ENCODE measurements around the gene NINL.
A peak's percentile ranks its signal among the peaks of the same experiment; 100 is the strongest.

Gene NINL

GRCh38 chr20:25468126-25469075, 116.9 kb downstream of the NINL start:
- no peak overlapping the region for H3K27ac Mint-ChIP-seq
- H3K4me1 Mint-ChIP-seq: no peaks in the 10 kb centered on the region
- ATAC-seq (no peak), DNase-seq (ENCODE audit: low spot score in 2 of 2) (no peak)
- H3K9me3 Mint-ChIP-seq: no peaks in the 10 kb centered on the region
- no peak overlapping the region for H3K4me3 Mint-ChIP-seq
- no peaks in the 10 kb centered on the region for H3K36me3 Mint-ChIP-seq

DNA sequence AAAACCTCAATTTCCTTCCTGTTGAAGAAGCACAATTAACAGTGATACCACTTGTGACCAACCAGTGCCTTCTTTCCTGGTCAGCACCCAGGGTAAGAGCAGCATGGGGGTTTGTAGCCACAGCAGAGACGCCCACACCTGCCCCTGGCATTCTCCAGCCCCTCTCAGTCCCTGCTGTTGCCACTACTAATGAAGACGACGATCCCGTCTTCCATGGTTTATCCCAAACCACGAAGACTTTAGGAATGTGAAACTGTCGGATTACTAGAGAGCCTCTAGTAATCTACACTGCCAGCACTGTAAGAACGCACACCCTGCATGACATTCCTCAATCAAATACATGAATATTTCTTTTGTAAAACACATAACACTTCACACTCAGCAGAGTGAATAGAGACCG, 117.9 kb downstream of the NINL start:
- ATAC-seq: no peak
- Mint-ChIP-seq H3K27ac (no peak overlapping the region), H3K4me1 (no peaks in the 10 kb centered on the region), H3K4me3 (no peak overlapping the region), H3K9me3 (no peaks in the 10 kb centered on the region), H3K36me3 (no peaks in the 10 kb centered on the region)
- DNase-seq (ENCODE audit: low spot score in 2 of 2): no peak

DNA sequence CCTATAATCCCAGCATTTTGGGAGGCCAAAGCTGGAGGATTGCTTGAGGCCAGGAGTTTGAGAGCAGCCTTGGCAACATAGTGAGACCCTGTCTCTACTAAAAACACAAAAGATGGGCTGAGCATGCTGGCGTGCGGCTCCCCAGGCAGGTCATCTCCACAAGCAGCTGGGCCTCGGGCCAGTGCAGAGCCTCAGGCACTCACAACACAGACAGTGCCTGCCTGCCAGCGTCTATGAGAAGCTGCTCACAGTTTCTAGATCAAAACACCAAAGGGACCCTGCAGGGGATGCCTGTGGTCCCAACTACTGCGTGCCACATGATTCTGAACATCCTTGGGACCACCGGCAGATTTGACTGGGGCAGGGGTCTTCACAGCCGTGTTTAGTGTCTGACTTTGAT, 118.5 kb downstream of the NINL start:
- no peak for DNase-seq (ENCODE audit: low spot score in 2 of 2)
- Mint-ChIP-seq H3K27ac (no peak overlapping the region), H3K9me3 (no peaks in the 10 kb centered on the region), H3K4me3 (no peak overlapping the region), H3K4me1 (no peaks in the 10 kb centered on the region), H3K36me3 (no peaks in the 10 kb centered on the region)
- ATAC-seq: no peak

DNA sequence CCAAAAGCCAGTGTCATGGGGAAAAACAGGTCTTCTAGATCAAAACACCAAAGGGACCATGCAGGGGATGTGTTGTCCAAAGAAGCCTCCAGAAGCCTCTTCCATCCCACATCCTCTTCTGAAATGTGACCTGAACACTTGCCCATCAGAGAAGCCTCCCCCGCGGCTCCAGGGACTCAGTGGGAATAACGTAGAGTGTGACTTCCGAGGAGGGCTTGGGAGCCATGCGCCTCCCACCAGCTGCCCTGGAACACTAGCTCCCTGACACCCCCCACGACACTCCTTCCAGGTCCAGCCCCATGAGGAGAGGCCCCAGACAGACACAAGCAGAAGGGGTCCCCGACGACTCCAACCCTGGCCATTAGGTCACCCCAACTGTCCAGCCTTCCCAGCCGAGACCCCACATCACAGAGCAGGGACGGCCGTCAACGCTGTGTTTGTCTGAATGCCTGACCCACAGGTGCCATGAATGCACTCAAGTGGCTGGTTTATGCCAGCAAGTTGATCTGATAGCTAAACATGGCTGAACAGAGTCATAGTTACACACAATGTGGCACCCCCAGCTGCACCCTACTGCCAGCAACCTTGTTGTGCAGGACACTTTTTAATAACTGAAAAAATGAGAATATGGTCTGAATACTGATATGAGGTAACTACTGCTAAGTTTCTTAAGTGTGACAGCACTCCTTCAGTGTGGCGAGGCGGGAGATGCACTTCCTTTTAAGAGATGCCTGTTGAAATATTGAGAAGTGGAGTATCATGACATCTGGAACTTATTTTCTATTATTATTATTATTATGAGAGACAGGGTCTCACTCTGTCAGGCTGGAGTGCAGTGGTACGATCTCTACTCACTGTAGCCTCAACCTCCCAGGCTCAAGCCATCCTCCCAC, 119.8 kb downstream of the NINL start:
- Mint-ChIP-seq H3K9me3 (no peaks in the 10 kb centered on the region), H3K27ac (no peak overlapping the region), H3K4me3 (no peak overlapping the region), H3K4me1 (no peaks in the 10 kb centered on the region), H3K36me3 (no peaks in the 10 kb centered on the region)
- no peak for DNase-seq (ENCODE audit: low spot score in 2 of 2)
- no peak for ATAC-seq

DNA sequence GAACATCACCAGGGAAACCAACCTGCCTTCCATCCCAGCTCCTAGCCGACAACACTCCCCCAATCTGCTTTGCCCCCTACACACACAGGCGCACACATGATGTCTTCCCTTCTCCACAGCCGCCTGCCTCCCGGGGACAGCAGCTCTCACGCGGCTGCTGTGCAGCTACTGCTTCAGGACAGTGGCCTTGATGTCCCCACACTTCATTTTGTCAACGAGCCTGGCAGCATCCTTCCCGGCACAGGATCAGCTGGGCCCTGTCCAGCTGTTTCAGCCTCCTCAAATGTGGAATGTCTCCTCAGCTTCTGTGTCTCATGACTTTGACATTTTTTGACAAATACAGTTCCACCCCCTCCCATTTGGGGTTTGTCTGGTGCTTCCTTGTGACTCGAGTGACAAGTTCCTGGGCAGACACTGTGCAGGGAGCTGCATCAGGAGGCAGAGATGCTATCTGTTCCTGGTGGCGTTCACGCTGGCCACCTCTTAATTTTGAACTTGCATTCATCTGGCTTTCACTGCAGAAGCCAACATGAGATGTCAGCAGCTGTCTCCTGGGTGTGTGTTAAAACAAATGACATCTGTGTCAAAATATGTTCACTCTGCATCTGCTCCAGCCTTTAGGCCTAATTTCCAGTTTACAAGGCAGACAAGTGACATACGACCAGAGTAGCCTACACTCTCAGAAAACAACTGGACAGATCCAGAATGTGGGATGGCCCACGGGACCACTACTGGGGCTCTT, 120.7 kb downstream of the NINL start:
- Mint-ChIP-seq H3K27ac (no peak overlapping the region), H3K4me3 (no peak overlapping the region), H3K9me3 (no peaks in the 10 kb centered on the region), H3K4me1 (no peaks in the 10 kb centered on the region), H3K36me3 (no peaks in the 10 kb centered on the region)
- DNase-seq (ENCODE audit: low spot score in 2 of 2) (no peak), ATAC-seq (no peak)

GRCh38 chr20:25461786-25462545, 123.4 kb downstream of the NINL start:
- Mint-ChIP-seq H3K36me3 (no peaks in the 10 kb centered on the region), H3K9me3 (no peaks in the 10 kb centered on the region), H3K27ac (no peak overlapping the region)

GRCh38 chr20:25461281-25461650, 124.1 kb downstream of the NINL start:
- H3K27ac Mint-ChIP-seq: no peak overlapping the region
- H3K4me3 Mint-ChIP-seq: no peak overlapping the region
- no peaks in the 10 kb centered on the region for H3K36me3 Mint-ChIP-seq
- DNase-seq (ENCODE audit: low spot score in 2 of 2) (no peak), ATAC-seq (no peak)
- no peaks in the 10 kb centered on the region for H3K9me3 Mint-ChIP-seq
- no peaks in the 10 kb centered on the region for H3K4me1 Mint-ChIP-seq

More at GRCh38 chr20:25461786-25462545, 123.4 kb downstream of the NINL start:
- Mint-ChIP-seq H3K4me3 (no peak overlapping the region), H3K4me1 (no peaks in the 10 kb centered on the region)
- DNase-seq (ENCODE audit: low spot score in 2 of 2) (no peak), ATAC-seq (no peak)

- Mint-ChIP-seq H3K36me3 (no peaks in the 10 kb centered on the region), H3K9me3 (no peaks in the 10 kb centered on the region), H3K27ac (no peak overlapping the region), H3K4me3 (no peak overlapping the region), H3K4me1 (no peaks in the 10 kb centered on the region)
- ATAC-seq (no peak), DNase-seq (ENCODE audit: low spot score in 2 of 2) (no peak)
Measured at GRCh38 chr20:25460566-25461280, 124.6 kb downstream of the NINL start.

GRCh38 chr20:25459916-25460535, 125.3 kb downstream of the NINL start:
- no peak for ATAC-seq
- Mint-ChIP-seq H3K4me3 (no peak overlapping the region), H3K4me1 (no peaks in the 10 kb centered on the region), H3K36me3 (no peaks in the 10 kb centered on the region), H3K9me3 (no peaks in the 10 kb centered on the region), H3K27ac (no peak overlapping the region)
- DNase-seq (ENCODE audit: low spot score in 2 of 2): no peak

DNA sequence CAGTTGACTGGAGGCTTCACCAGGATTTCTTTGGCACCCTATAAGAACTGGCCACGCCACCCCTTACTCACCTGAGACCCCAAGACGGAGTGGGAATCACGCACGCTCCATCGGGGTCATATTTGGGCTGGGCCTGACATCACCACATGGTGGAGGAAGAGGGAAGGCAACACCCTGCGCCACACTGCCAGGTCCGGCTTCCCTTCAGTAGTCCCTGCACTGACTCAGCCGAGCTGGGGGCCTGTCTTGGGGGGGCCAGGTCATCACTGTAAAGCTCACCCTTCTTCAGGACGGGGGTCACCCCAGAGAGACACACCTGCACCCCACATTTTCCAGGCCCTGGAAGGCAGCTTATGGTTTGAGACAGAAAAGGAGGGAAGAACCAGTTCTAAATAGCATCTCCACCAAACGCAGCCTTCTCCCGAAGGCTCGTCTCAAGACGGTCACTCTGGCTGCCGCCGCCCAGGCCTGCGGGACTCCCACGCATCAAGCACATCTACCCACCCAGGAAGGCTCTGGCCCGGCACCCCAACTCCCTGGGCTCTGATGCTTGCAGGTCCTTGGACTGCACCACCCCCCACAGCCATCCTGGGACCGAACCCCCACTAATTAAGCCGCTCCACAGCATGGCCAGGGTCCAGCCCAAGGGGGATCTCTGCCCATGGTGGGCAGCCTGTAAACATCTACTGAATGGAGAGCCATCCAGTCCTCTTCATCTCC, 126.1 kb downstream of the NINL start:
- Mint-ChIP-seq H3K27ac (no peak overlapping the region), H3K9me3 (no peaks in the 10 kb centered on the region), H3K4me3 (no peak overlapping the region), H3K36me3 (no peaks in the 10 kb centered on the region), H3K4me1 (no peaks in the 10 kb centered on the region)
- DNase-seq (ENCODE audit: low spot score in 2 of 2) (no peak), ATAC-seq (no peak)

GRCh38 chr20:25457886-25458680, 127.2 kb downstream of the NINL start:
- Mint-ChIP-seq H3K9me3 (no peaks in the 10 kb centered on the region), H3K4me3 (no peak overlapping the region), H3K4me1 (no peaks in the 10 kb centered on the region), H3K36me3 (no peaks in the 10 kb centered on the region), H3K27ac (no peak overlapping the region)
- peak; percentile 5 for ATAC-seq
- DNase-seq (ENCODE audit: low spot score in 2 of 2): no peak

DNA sequence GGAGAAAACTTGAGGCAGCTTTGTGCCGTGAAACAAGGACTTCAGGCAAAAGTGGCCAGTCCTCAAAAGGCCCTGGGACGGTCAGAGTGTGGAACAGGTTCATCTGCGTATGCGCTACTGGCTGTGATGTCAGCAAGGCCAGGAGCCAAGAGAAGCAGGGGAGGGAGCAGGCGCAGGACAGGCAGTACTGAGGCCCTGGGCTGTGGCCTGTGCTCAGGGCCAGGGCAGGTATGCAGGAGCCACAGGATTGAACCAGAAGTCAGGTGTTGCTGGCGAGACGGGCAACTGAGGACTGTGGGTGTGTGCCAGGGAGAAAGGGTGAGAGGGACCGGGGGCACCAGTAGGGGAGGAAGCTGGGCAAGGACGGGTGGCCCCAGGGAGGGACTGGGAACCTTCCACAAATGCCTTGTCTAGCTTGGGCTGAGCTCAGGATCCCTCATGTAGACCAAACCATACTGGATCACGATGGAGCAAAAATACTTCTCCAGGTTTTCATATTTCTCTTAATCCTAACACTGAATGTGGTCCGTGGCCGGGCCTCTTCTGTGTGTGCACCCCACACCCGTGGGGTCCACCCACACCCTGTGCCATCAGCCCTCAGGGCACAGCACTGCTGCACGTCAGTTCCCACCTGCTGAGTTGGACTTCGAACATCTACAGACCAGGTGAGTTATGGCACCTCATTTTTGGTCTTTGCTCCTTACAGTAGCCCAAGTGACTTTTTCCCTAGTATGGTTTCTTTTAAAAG, 131.0 kb downstream of the NINL start:
- H3K4me3 Mint-ChIP-seq: no peak overlapping the region
- ATAC-seq (peak; percentile 5), DNase-seq (ENCODE audit: low spot score in 2 of 2) (no peak)
- H3K27ac Mint-ChIP-seq: no peak overlapping the region
- H3K4me1 Mint-ChIP-seq: no peaks in the 10 kb centered on the region
- H3K36me3 Mint-ChIP-seq: no peaks in the 10 kb centered on the region
- H3K9me3 Mint-ChIP-seq: no peaks in the 10 kb centered on the region
